ENCODE data around the gene MAN1A1. TPM values are rescaled to one million over a fixed set of nuclear protein-coding genes. Genes with fewer than 3 reads are reported as not detected.
"Not testable (repeated sequence)": the region's sequence is repeated elsewhere in the genome, so short reads cannot be mapped to it uniquely, and the experiment has no call there.

The MAN1A1 gene
- total RNA-seq, 4 donors from 2014 or later, result 19.0 to 34.8 (median 21.1) TPM

GRCh38 chr6:119384444-119384843 lies 34.9 kb upstream of the MAN1A1 start:
- Histone ChIP-seq H3K4me3 (no peak overlapping the region), H3K36me3 (no peaks in the 10 kb centered on the region), H3K27me3 (no peaks in the 10 kb centered on the region), H3K4me1 (no peaks in the 10 kb centered on the region), H3K27ac (no peak overlapping the region), H3K9me3 (no peaks in the 10 kb centered on the region)
- no peak for ATAC-seq
- in situ Hi-C loops (cut with MboI; ENCODE audit: low sequenced_read_pairs in 4 of 4), result no loop called here
- intact Hi-C loops (cut with DNase I; ENCODE audit: low total_unique reads), result no loop called here
- no peak for DNase-seq
- TF ChIP-seq POLR2A (IDR thresholded peaks at IDR 0.05) (no peak), CTCF (IDR thresholded peaks at IDR 0.05 in 4 of 5, conservative IDR thresholded peaks at IDR 0.05 in 1 of 5) (no peak)

GRCh38 chr6:119379809-119380208 lies 30.2 kb upstream of the MAN1A1 start:
- Histone ChIP-seq H3K4me3 (no peak overlapping the region), H3K9me3 (no peaks in the 10 kb centered on the region), H3K27ac (no peak overlapping the region), H3K36me3 (no peaks in the 10 kb centered on the region), H3K27me3 (no peaks in the 10 kb centered on the region), H3K4me1 (no peaks in the 10 kb centered on the region)
- intact Hi-C loops (cut with DNase I; ENCODE audit: low total_unique reads) (no loop called here), in situ Hi-C loops (cut with MboI; ENCODE audit: low sequenced_read_pairs in 4 of 4) (no loop called here)
- no peak for ATAC-seq
- TF ChIP-seq CTCF (IDR thresholded peaks at IDR 0.05 in 4 of 5, conservative IDR thresholded peaks at IDR 0.05 in 1 of 5), result no peak
- no peak for TF ChIP-seq POLR2A (IDR thresholded peaks at IDR 0.05)
- DNase-seq, result no peak

- H3K4me3 ChIP-seq; H3K36me3 ChIP-seq; ATAC-seq; in situ Hi-C loops (cut with MboI; ENCODE audit: low sequenced_read_pairs in 4 of 4); H3K9me3 ChIP-seq; intact Hi-C loops (cut with DNase I; ENCODE audit: low total_unique reads); DNase-seq; H3K27me3 ChIP-seq; H3K4me1 ChIP-seq; H3K27ac ChIP-seq: not testable (repeated sequence)
These were observed 27.5 kb upstream of the MAN1A1 start for GRCh38 chr6:119377043-119377442.

GRCh38 chr6:119370080-119370479 lies 20.5 kb upstream of the MAN1A1 start:
- H3K36me3 ChIP-seq, result no peaks in the 10 kb centered on the region
- ATAC-seq (no peak), DNase-seq (no peak)
- H3K9me3 ChIP-seq, result no peaks in the 10 kb centered on the region
- no peaks in the 10 kb centered on the region for H3K4me1 ChIP-seq
- H3K27ac ChIP-seq, result no peak overlapping the region
- no peak overlapping the region for H3K4me3 ChIP-seq
- TF ChIP-seq CTCF (IDR thresholded peaks at IDR 0.05 in 4 of 5, conservative IDR thresholded peaks at IDR 0.05 in 1 of 5) (no peak), POLR2A (IDR thresholded peaks at IDR 0.05) (no peak)
- intact Hi-C loops (cut with DNase I; ENCODE audit: low total_unique reads), result no loop called here
- in situ Hi-C loops (cut with MboI; ENCODE audit: low sequenced_read_pairs in 4 of 4), result no loop called here
- no peaks in the 10 kb centered on the region for H3K27me3 ChIP-seq

GRCh38 chr6:119368921-119369320 lies 19.4 kb upstream of the MAN1A1 start:
- no peaks in the 10 kb centered on the region for H3K9me3 ChIP-seq
- intact Hi-C loops (cut with DNase I; ENCODE audit: low total_unique reads), result no loop called here
- no peaks in the 10 kb centered on the region for H3K27me3 ChIP-seq
- no peak for ATAC-seq
- no peak for DNase-seq
- H3K4me1 ChIP-seq, result no peaks in the 10 kb centered on the region
- in situ Hi-C loops (cut with MboI; ENCODE audit: low sequenced_read_pairs in 4 of 4), result no loop called here
- TF ChIP-seq POLR2A (IDR thresholded peaks at IDR 0.05) (no peak), CTCF (IDR thresholded peaks at IDR 0.05 in 4 of 5, conservative IDR thresholded peaks at IDR 0.05 in 1 of 5) (no peak)
- H3K27ac ChIP-seq, result no peak overlapping the region
- H3K4me3 ChIP-seq, result no peak overlapping the region
- no peaks in the 10 kb centered on the region for H3K36me3 ChIP-seq

Measured in gastrocnemius medialis (tissue), 4 donors.